ENCODE measurements around the gene KCNQ2. TPM values are rescaled to one million over a fixed set of nuclear protein-coding genes. Genes with fewer than 3 reads are reported as not detected.

Gene KCNQ2
- total RNA-seq, 1 donor from 2014 or later, result 39.5 TPM

GRCh38 chr20:63496596-63497120, 24.2 kb upstream of the KCNQ2 start:
- peaks cover 9% of the 10 kb centered on the region for H3K4me1 Mint-ChIP-seq
- no peaks in the 10 kb centered on the region for H3K79me2 ChIP-seq (ENCODE audit: low read depth)
- no peak overlapping the region for H3K4me2 ChIP-seq
- H3K27me3 Mint-ChIP-seq (ENCODE audit: insufficient read depth, low read depth), result peaks cover 28% of the 10 kb centered on the region
- no peak for TF ChIP-seq EZH2phosphoT487 (IDR thresholded peaks at IDR 0.05)
- H3K27ac Mint-ChIP-seq, result no peak overlapping the region
- peaks cover 6% of the 10 kb centered on the region for H3F3A ChIP-seq (ENCODE audit: low read depth)
- no peak for DNase-seq (ENCODE audit: low spot score)
- no peaks in the 10 kb centered on the region for H3K9me3 ChIP-seq (ENCODE audit: low read depth)
- H3K4me3 ChIP-seq, result no peak overlapping the region
- no peaks in the 10 kb centered on the region for H3K36me3 ChIP-seq
- peaks cover 3% of the 10 kb centered on the region for H3K36me3 Mint-ChIP-seq
- H3K27me3 ChIP-seq, result peaks cover 66% of the 10 kb centered on the region
- peak overlapping the region; percentile 69 for H3K4me3 Mint-ChIP-seq
- peaks cover 7% of the 10 kb centered on the region for H3K9me3 Mint-ChIP-seq
- H3K4me1 ChIP-seq, result no peaks in the 10 kb centered on the region
- no peak overlapping the region for H2AFZ ChIP-seq (replicated peaks)
- H3K9ac ChIP-seq, result no peak overlapping the region
- peaks cover 20% of the 10 kb centered on the region for H4K20me1 ChIP-seq (ENCODE audit: low read depth)
- H3K27ac ChIP-seq, result no peak overlapping the region

DNA sequence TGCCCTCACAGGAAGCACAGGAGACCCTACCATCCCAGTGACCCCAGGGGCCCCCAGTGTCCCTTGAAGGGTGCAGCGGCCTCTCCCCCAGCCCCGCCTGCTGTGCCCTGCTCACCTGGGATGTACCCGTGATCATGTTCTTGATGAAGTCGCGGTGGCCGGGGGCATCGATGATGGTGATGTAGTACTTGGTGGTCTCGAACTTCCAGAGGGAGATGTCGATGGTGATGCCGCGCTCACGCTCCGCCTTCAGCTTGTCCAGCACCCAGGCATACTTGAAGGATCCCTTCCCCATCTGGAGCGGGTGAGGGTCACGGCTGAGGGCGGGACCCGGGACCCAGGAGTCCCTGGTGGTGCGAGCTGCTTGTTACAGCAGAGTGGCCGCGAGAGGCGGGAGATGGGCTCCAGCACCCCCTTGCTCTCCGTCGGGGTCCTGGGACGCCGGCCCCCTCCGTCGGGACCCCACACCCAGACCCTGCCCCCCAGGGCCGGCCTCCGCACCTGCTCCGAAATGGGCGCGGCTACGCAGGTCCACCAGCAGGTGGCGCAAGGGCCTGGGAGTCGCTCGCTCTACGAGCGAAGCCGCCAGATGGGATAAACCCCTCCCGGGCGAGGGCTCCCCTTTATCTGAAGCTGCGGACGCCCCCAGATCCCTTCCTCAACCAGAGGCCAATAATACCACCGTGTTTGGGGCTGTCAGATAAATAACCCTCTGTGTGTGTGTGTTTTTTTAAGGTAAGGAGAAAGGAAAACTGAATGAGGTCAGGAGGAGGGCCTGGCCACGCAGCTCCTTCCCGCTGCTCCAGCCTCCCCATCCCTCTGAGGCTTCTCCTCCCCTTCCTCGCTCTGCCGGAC, 23.5 kb upstream of the KCNQ2 start:
- peaks cover 7% of the 10 kb centered on the region for H3K9me3 Mint-ChIP-seq
- peaks cover 29% of the 10 kb centered on the region for H3K27me3 Mint-ChIP-seq (ENCODE audit: insufficient read depth, low read depth)
- Histone ChIP-seq H3K36me3 (no peaks in the 10 kb centered on the region), H3K79me2 (ENCODE audit: low read depth) (no peaks in the 10 kb centered on the region), H4K20me1 (ENCODE audit: low read depth) (peaks cover 20% of the 10 kb centered on the region), H2AFZ (replicated peaks) (no peak overlapping the region), H3K27ac (no peak overlapping the region), H3K4me2 (no peak overlapping the region), H3K4me1 (no peaks in the 10 kb centered on the region), H3K9ac (no peak overlapping the region), H3F3A (ENCODE audit: low read depth) (peaks cover 3% of the 10 kb centered on the region), H3K4me3 (no peak overlapping the region), H3K27me3 (peaks cover 66% of the 10 kb centered on the region), H3K9me3 (ENCODE audit: low read depth) (no peaks in the 10 kb centered on the region)
- peak; percentile 88 for DNase-seq (ENCODE audit: low spot score)
- no peak overlapping the region for H3K27ac Mint-ChIP-seq
- H3K4me1 Mint-ChIP-seq, result peaks cover 8% of the 10 kb centered on the region
- TF ChIP-seq EZH2 (IDR thresholded peaks at IDR 0.05), result no peak
- peak; percentile 28 for TF ChIP-seq EZH2phosphoT487 (IDR thresholded peaks at IDR 0.05)
- TF ChIP-seq CTCF (IDR thresholded peaks at IDR 0.05), result peak; percentile 95
- peak overlapping the region; percentile 50 for H3K4me3 Mint-ChIP-seq
- H3K36me3 Mint-ChIP-seq, result peaks cover 3% of the 10 kb centered on the region

DNA sequence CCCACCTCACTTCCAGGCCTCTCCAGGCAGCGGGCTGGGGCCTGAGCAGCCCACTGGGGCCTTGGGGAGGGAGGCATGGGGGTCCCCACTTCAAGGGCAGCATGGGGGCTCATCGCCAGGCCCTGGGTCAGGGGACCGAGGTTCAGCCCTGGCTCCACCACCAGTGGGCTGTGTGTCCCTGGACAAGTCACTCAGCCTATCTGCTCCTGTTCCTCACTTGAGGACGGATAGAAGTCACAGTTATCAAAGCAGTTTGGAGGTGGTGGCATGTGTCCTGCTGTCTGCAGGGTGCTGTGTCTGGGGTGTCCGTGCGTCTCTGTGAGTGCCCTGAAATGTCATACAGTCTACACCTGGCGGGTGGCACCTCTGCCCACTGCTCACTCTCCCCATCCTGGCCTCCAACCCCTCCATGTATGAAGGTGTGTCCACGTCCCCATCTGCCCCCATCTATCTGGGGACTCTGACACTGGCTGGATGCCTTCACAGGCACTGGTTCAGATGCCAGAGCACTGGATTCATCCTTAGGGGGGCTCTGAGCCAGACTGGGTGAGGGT, 22.8 kb upstream of the KCNQ2 start:
- no peak overlapping the region for H3K27ac Mint-ChIP-seq
- Histone ChIP-seq H3K9me3 (ENCODE audit: low read depth) (no peaks in the 10 kb centered on the region), H4K20me1 (ENCODE audit: low read depth) (peaks cover 18% of the 10 kb centered on the region), H2AFZ (replicated peaks) (no peak overlapping the region), H3K27me3 (peaks cover 65% of the 10 kb centered on the region), H3K4me1 (no peaks in the 10 kb centered on the region), H3K27ac (no peak overlapping the region), H3K4me3 (no peak overlapping the region), H3K9ac (no peak overlapping the region), H3K36me3 (no peaks in the 10 kb centered on the region), H3F3A (ENCODE audit: low read depth) (no peaks in the 10 kb centered on the region), H3K4me2 (no peak overlapping the region), H3K79me2 (ENCODE audit: low read depth) (no peaks in the 10 kb centered on the region)
- H3K36me3 Mint-ChIP-seq, result peaks cover 3% of the 10 kb centered on the region
- peaks cover 8% of the 10 kb centered on the region for H3K4me1 Mint-ChIP-seq
- TF ChIP-seq EZH2 (IDR thresholded peaks at IDR 0.05) (no peak), CTCF (IDR thresholded peaks at IDR 0.05) (no peak), EZH2phosphoT487 (IDR thresholded peaks at IDR 0.05) (no peak)
- DNase-seq (ENCODE audit: low spot score), result no peak
- peaks cover 7% of the 10 kb centered on the region for H3K9me3 Mint-ChIP-seq
- peaks cover 30% of the 10 kb centered on the region for H3K27me3 Mint-ChIP-seq (ENCODE audit: insufficient read depth, low read depth)
- no peak overlapping the region for H3K4me3 Mint-ChIP-seq
